Astrocyte (in vitro differentiated cells and primary cell): ENCODE data around the gene MAN1C1. TPM values are rescaled to one million over a fixed set of nuclear protein-coding genes. Genes with fewer than 3 reads are reported as not detected.

Experiments
- DNase-seq: peaks from one replicate; pipeline ENCODE4 v3.0.0-alpha.2; 2010; ENCODE audit warnings: low read depth
- FAIRE-seq: peaks from 2 replicates; lab custom pipeline; 2011; peaks lifted over from hg19 to GRCh38; lab: Jason Lieb, UNC
- H2AFZ ChIP-seq: 2 replicates; pipeline ENCODE4 v1.6.0; 2012; ENCODE audit warnings: low read depth, low read length, inconsistent platforms
- H3K27ac ChIP-seq: 2 replicates; pipeline ENCODE4 v1.5.1; 2011; ENCODE audit warnings: low read depth, low read length, inconsistent platforms
- H3K27me3 ChIP-seq: 2 replicates; pipeline ENCODE4 v1.6.0; 2011; ENCODE audit warnings: low read length, inconsistent platforms; ENCODE audit not compliant: insufficient read depth
- H3K36me3 ChIP-seq: 2 replicates; pipeline ENCODE4 v1.5.1; 2011; ENCODE audit warnings: low read length, inconsistent platforms; ENCODE audit not compliant: insufficient read depth
- H3K4me1 ChIP-seq: 2 replicates; pipeline ENCODE4 v1.5.1; 2011; ENCODE audit warnings: low read length, inconsistent platforms; ENCODE audit not compliant: insufficient read depth
- H3K4me2 ChIP-seq: 2 replicates; pipeline ENCODE4 v1.6.0; 2012; ENCODE audit warnings: low read length, inconsistent platforms
- H3K4me3 ChIP-seq: 2 replicates; pipeline ENCODE4 v1.5.1; 2011; ENCODE audit warnings: low read depth, mild to moderate bottlenecking, low read length, inconsistent platforms; ENCODE audit not compliant: insufficient read depth
- H3K79me2 ChIP-seq: 2 replicates; pipeline ENCODE4 v1.6.0; 2012; ENCODE audit warnings: mild to moderate bottlenecking, low read length, inconsistent platforms; ENCODE audit not compliant: insufficient read depth
- H3K9ac ChIP-seq: 2 replicates; pipeline ENCODE4 v1.6.0; 2012; ENCODE audit warnings: mild to moderate bottlenecking, low read length, inconsistent platforms
- H3K9me3 ChIP-seq: 2 replicates; pipeline ENCODE4 v1.5.1; 2012; ENCODE audit warnings: low read depth, mild to moderate bottlenecking, low read length, inconsistent platforms; ENCODE audit not compliant: insufficient read depth
- H4K20me1 ChIP-seq: 2 replicates; pipeline ENCODE4 v1.6.0; 2012; ENCODE audit warnings: low read length, inconsistent platforms; ENCODE audit not compliant: insufficient read depth
- H3K27ac Mint-ChIP-seq: one replicate; pipeline ENCODE4 v1.8.0; 2021; ENCODE audit warnings: mild to moderate bottlenecking, mixed read lengths; ENCODE audit not compliant: unreplicated experiment
- H3K27me3 Mint-ChIP-seq: one replicate; pipeline ENCODE4 v1.8.0; 2021; ENCODE audit warnings: low read depth, mixed read lengths; ENCODE audit not compliant: unreplicated experiment
- H3K36me3 Mint-ChIP-seq: one replicate; pipeline ENCODE4 v1.8.0; 2021; ENCODE audit warnings: low read depth, mixed read lengths; ENCODE audit not compliant: unreplicated experiment
- H3K4me1 Mint-ChIP-seq: one replicate; pipeline ENCODE4 v1.8.0; 2021; ENCODE audit warnings: low read depth, mixed read lengths; ENCODE audit not compliant: unreplicated experiment
- H3K4me3 Mint-ChIP-seq: one replicate; pipeline ENCODE4 v1.8.0; 2021; ENCODE audit warnings: mild to moderate bottlenecking, moderate library complexity, mixed read lengths; ENCODE audit not compliant: unreplicated experiment
- H3K9me3 Mint-ChIP-seq: one replicate; pipeline ENCODE4 v1.8.0; 2021; ENCODE audit warnings: mild to moderate bottlenecking, mixed read lengths; ENCODE audit not compliant: unreplicated experiment
- EZH2 ChIP-seq: IDR thresholded peaks from 2 replicates; pipeline ENCODE4 v1.6.1; 2012; ENCODE audit warnings: mild to moderate bottlenecking, low read length, inconsistent platforms; ENCODE audit not compliant: insufficient read depth
- total RNA-seq: library from RNA; stranded (reverse); gene quantifications from 2 replicates; pipeline ENCODE4 v1.2.1, GENCODE V29; 2021
- TF ChIP-seq, protein P1 (sequence below): IDR thresholded peaks from 2 replicates; pipeline ENCODE4 v1.5.1; 2011; ENCODE audit warnings: low read depth, mild to moderate bottlenecking, inconsistent platforms, low read length, moderate library complexity; ENCODE audit not compliant: insufficient read depth

Gene MAN1C1
- total RNA-seq, 1 donor from 2014 or later = 0.86 TPM

DNA sequence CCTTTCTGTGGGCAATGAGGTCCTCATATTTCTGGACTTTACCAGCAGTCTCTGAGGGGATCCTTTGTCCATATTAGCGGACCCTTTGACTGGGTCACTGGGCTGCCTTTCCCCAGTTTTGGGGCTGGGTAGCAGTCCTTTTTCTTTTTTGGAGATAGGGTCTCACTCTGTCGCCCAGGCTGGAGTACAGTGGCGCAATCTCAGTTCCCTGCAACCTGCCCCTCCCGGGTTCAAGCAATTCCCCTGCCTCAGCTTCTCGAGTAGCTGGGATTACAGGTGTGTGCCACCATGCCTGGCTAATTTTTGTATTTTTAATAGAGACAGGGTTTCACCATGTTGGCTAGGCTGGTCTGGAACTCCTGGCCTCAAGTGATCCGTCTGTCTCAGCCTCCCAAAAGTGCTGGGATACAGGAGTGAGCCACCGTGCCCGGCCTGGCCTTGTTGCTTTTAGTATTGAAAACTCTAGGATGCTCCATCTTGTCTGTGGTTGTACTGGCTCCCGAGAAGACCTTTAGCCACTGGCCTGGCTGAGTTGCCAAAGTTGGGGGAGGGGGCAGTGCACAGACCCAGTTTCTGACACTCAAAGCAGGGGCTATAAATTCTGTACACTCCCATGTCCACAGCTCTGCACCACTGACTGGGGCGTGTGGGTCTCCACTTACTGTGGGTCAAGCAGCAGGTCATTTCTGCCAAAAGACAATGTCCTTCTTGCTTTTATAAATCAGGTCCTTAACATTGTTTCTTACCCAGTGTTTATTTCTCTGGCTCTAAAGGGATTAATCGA lies 33.1 kb downstream of the MAN1C1 start:
- no peaks in the 10 kb centered on the region for H3K4me1 Mint-ChIP-seq
- no peak for TF ChIP-seq EZH2
- TF ChIP-seq, protein P1, sequence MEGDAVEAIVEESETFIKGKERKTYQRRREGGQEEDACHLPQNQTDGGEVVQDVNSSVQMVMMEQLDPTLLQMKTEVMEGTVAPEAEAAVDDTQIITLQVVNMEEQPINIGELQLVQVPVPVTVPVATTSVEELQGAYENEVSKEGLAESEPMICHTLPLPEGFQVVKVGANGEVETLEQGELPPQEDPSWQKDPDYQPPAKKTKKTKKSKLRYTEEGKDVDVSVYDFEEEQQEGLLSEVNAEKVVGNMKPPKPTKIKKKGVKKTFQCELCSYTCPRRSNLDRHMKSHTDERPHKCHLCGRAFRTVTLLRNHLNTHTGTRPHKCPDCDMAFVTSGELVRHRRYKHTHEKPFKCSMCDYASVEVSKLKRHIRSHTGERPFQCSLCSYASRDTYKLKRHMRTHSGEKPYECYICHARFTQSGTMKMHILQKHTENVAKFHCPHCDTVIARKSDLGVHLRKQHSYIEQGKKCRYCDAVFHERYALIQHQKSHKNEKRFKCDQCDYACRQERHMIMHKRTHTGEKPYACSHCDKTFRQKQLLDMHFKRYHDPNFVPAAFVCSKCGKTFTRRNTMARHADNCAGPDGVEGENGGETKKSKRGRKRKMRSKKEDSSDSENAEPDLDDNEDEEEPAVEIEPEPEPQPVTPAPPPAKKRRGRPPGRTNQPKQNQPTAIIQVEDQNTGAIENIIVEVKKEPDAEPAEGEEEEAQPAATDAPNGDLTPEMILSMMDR = no peak
- H3K4me2 ChIP-seq = no peak overlapping the region
- DNase-seq (no peak), FAIRE-seq (no peak)
- H3K27me3 ChIP-seq = peaks cover 27% of the 10 kb centered on the region
- H3K27ac Mint-ChIP-seq = no peak overlapping the region
- no peak overlapping the region for H3K4me3 Mint-ChIP-seq
- H3K9me3 ChIP-seq = no peaks in the 10 kb centered on the region
- H3K27ac ChIP-seq = no peak overlapping the region
- no peaks in the 10 kb centered on the region for H3K36me3 ChIP-seq
- no peaks in the 10 kb centered on the region for H3K4me1 ChIP-seq
- H4K20me1 ChIP-seq = no peaks in the 10 kb centered on the region
- H3K27me3 Mint-ChIP-seq = peaks cover 50% of the 10 kb centered on the region
- no peaks in the 10 kb centered on the region for H3K9me3 Mint-ChIP-seq
- no peak overlapping the region for H2AFZ ChIP-seq
- no peak overlapping the region for H3K9ac ChIP-seq
- no peaks in the 10 kb centered on the region for H3K79me2 ChIP-seq
- no peaks in the 10 kb centered on the region for H3K36me3 Mint-ChIP-seq
- H3K4me3 ChIP-seq = no peak overlapping the region

DNA sequence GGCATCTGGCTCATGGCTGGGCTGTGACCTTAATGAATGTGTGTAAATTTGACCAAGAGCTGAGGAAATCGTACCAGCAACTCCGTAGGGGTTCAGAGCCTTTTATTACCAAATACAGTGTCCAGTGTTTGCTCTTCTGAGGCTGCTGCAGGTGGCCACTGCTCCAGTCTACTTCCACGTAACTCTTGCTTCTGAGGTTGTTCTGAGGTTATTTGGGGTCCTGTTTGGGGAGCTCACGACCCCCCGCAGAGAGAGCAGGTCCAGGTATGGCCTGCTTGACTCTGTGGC lies 33.6 kb downstream of the MAN1C1 start:
- H3K27ac ChIP-seq = no peak overlapping the region
- Mint-ChIP-seq H3K4me1 (no peaks in the 10 kb centered on the region), H3K4me3 (no peak overlapping the region), H3K27ac (no peak overlapping the region), H3K27me3 (peaks cover 47% of the 10 kb centered on the region), H3K36me3 (no peaks in the 10 kb centered on the region), H3K9me3 (no peaks in the 10 kb centered on the region)
- peaks cover 22% of the 10 kb centered on the region for H3K27me3 ChIP-seq
- no peaks in the 10 kb centered on the region for H3K4me1 ChIP-seq
- H2AFZ ChIP-seq = no peak overlapping the region
- no peaks in the 10 kb centered on the region for H4K20me1 ChIP-seq
- H3K4me2 ChIP-seq = no peak overlapping the region
- TF ChIP-seq EZH2 = no peak
- TF ChIP-seq, protein P1 = no peak
- DNase-seq = no peak
- no peak overlapping the region for H3K4me3 ChIP-seq
- H3K9me3 ChIP-seq = no peaks in the 10 kb centered on the region
- no peaks in the 10 kb centered on the region for H3K36me3 ChIP-seq
- FAIRE-seq = no peak
- H3K79me2 ChIP-seq = no peaks in the 10 kb centered on the region
- H3K9ac ChIP-seq = no peak overlapping the region

DNA sequence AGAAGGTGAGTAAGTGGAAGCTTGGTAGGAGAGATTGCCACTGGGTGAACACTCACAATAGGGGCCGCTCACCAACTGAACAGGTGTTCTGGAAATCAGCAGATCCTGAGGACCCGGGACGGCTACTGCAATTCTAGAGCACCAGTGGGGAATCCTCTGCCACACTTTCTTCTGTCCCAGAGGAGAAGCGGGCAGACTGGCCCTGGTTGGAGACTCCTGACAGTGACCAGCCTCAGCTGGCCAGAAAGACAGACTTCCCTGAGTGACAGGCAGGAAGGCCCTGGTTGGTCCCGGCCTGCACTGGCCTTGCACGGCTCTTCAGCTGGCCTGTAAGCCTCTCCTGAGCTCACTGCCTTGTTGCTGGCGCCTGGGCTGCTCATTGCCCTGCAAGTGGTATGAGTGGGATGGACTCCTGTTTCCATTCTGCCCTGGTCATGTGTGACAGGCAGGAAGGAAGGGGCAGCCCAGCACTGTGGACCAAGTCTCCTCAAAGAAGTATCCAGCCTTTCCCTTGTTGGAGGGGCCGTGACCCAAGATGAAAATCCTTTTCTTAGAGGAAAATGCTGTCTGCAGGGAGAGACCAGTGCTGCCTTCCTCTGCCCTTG lies 34.5 kb downstream of the MAN1C1 start:
- H3K4me1 Mint-ChIP-seq = no peaks in the 10 kb centered on the region
- H3K79me2 ChIP-seq = no peaks in the 10 kb centered on the region
- no peaks in the 10 kb centered on the region for H3K9me3 Mint-ChIP-seq
- peaks cover 17% of the 10 kb centered on the region for H3K27me3 ChIP-seq
- no peaks in the 10 kb centered on the region for H3K36me3 ChIP-seq
- no peaks in the 10 kb centered on the region for H3K9me3 ChIP-seq
- H3K4me1 ChIP-seq = no peaks in the 10 kb centered on the region
- H3K27ac ChIP-seq = no peak overlapping the region
- H3K36me3 Mint-ChIP-seq = no peaks in the 10 kb centered on the region
- no peak overlapping the region for H3K27ac Mint-ChIP-seq
- H4K20me1 ChIP-seq = no peaks in the 10 kb centered on the region
- H3K4me2 ChIP-seq = no peak overlapping the region
- TF ChIP-seq, protein P1 = no peak
- no peak for TF ChIP-seq EZH2
- H2AFZ ChIP-seq = no peak overlapping the region
- FAIRE-seq (no peak), DNase-seq (no peak)
- H3K27me3 Mint-ChIP-seq = peaks cover 45% of the 10 kb centered on the region
- no peak overlapping the region for H3K4me3 Mint-ChIP-seq
- H3K4me3 ChIP-seq = no peak overlapping the region
- no peak overlapping the region for H3K9ac ChIP-seq
